Fibroblast of lung (primary cell): ENCODE data around the gene SPRTN. TPM values are rescaled to one million over a fixed set of nuclear protein-coding genes. Genes with fewer than 3 reads are reported as not detected.

Experiments
- DNase-seq, 2 donors: peaks; one replicate each; pipeline versions ENCODE4 v3.0.0 to v3.0.0-alpha.2; 2010; ENCODE audit warnings: low read depth in 2 of 2
- H2AFZ ChIP-seq: 2 replicates; pipeline ENCODE4 v1.5.1; 2012; ENCODE audit warnings: low read length, control low read depth, inconsistent platforms
- H3K27ac ChIP-seq: 2 replicates; pipeline ENCODE4 v1.5.1; 2011; ENCODE audit warnings: low read length, control low read depth; ENCODE audit not compliant: insufficient read depth
- H3K27me3 ChIP-seq: 2 replicates; pipeline ENCODE4 v1.5.1; 2011; ENCODE audit warnings: mild to moderate bottlenecking, low read length; ENCODE audit not compliant: control insufficient read depth, insufficient read depth
- H3K36me3 ChIP-seq: 2 replicates; pipeline ENCODE4 v1.5.1; 2011; ENCODE audit warnings: low read length; ENCODE audit not compliant: control insufficient read depth, insufficient read depth
- H3K4me1 ChIP-seq: 2 replicates; pipeline ENCODE4 v1.5.1; 2011; ENCODE audit warnings: low read length; ENCODE audit not compliant: control insufficient read depth, insufficient read depth; ENCODE audit errors: extremely low read depth
- H3K4me2 ChIP-seq: 2 replicates; pipeline ENCODE4 v1.5.1; 2011; ENCODE audit warnings: low read length, control low read depth; ENCODE audit not compliant: insufficient read depth; ENCODE audit errors: extremely low read depth
- H3K4me3 ChIP-seq, 4 experiments: fragments of 200-600 bp in 1 of 4; sonication (generic) in 1 of 4; replicated peaks in 1 of 4; 2 replicates each; pipeline ENCODE4 v1.5.1; 2011 to 2016; ENCODE audit warnings: low read length in 4 of 4, low read depth in 3 of 4, mild to moderate bottlenecking in 3 of 4, control low read depth in 2 of 4, inconsistent platforms in 1 of 4, mixed read lengths in 1 of 4; ENCODE audit not compliant: insufficient read depth in 1 of 4; ENCODE audit errors: control extremely low read depth in 1 of 4
- H3K79me2 ChIP-seq: 2 replicates; pipeline ENCODE4 v1.5.1; 2012; ENCODE audit warnings: mild to moderate bottlenecking, low read length, inconsistent platforms; ENCODE audit not compliant: control insufficient read depth, insufficient read depth
- H3K9ac ChIP-seq: 2 replicates; pipeline ENCODE4 v1.5.1; 2011; ENCODE audit warnings: mild to moderate bottlenecking, low read length, control low read depth; ENCODE audit not compliant: insufficient read depth
- H3K9me3 ChIP-seq: 2 replicates; pipeline ENCODE4 v1.5.1; 2012; ENCODE audit warnings: low read depth, low read length; ENCODE audit not compliant: control insufficient read depth, insufficient read depth
- H4K20me1 ChIP-seq: 2 replicates; pipeline ENCODE4 v1.5.1; 2011; ENCODE audit warnings: low read length; ENCODE audit not compliant: control insufficient read depth, insufficient read depth; ENCODE audit errors: extremely low read depth
- CTCF ChIP-seq, 2 donors: IDR thresholded peaks in 1 of 2; conservative IDR thresholded peaks in 1 of 2; 1 replicate in 1 of 2; 2 replicates in 1 of 2; pipeline ENCODE4 v1.5.1; 2011 to 2012; ENCODE audit warnings: low read length in 2 of 2, control low read depth in 1 of 2, inconsistent platforms in 1 of 2, low read depth in 1 of 2, mild to moderate bottlenecking in 1 of 2
- EZH2 ChIP-seq: IDR thresholded peaks from 2 replicates; pipeline ENCODE4 v1.5.1; 2012; ENCODE audit warnings: low read length, control low read depth, mild to moderate bottlenecking; ENCODE audit errors: missing control alignments
- polyA plus RNA-seq, 2 donors: library from polyadenylated mRNA; depleted of rRNA in 1 of 2; stranded (reverse) in 1 of 2; unstranded in 1 of 2; fragments of >200 nt; gene quantifications; 2 replicates each; pipeline ENCODE4 v1.2.1, GENCODE V29; 2011 to 2012; ENCODE audit warnings: missing spikeins in 1 of 2
- total RNA-seq: library from RNA; depleted of rRNA; stranded (reverse); fragments of >200 nt; gene quantifications from 2 replicates; pipeline ENCODE4 v1.2.1, GENCODE V29; 2014

The SPRTN gene
- total and polyA plus RNA-seq, 2 donors (not counting 1 experiment from before 2014, with no cell fraction given), result 9.5 to 16.0 TPM

- no peak overlapping the region for H3K27ac ChIP-seq
- H2AFZ ChIP-seq, result no peak overlapping the region
- no peak for DNase-seq
- no peak overlapping the region for H3K4me2 ChIP-seq
- H3K4me1 ChIP-seq, result no peaks in the 10 kb centered on the region
- H3K36me3 ChIP-seq, result no peaks in the 10 kb centered on the region
- H3K4me3 ChIP-seq, result no peak overlapping the region
- no peak overlapping the region for H3K9ac ChIP-seq
- peaks cover 18% of the 10 kb centered on the region for H3K79me2 ChIP-seq
- no peaks in the 10 kb centered on the region for H3K27me3 ChIP-seq
- H3K9me3 ChIP-seq, result no peaks in the 10 kb centered on the region
- no peaks in the 10 kb centered on the region for H4K20me1 ChIP-seq
- TF ChIP-seq EZH2 (no peak), CTCF (conservative IDR thresholded peaks at IDR 0.05 in 1 of 2, IDR thresholded peaks at IDR 0.05 in 1 of 2; ENCODE audit: low read depth in 1 of 2, low read length in 2 of 2) (no peak)
Measured at GRCh38 chr1:231376101-231376500, 38.0 kb downstream of the SPRTN start.

DNA sequence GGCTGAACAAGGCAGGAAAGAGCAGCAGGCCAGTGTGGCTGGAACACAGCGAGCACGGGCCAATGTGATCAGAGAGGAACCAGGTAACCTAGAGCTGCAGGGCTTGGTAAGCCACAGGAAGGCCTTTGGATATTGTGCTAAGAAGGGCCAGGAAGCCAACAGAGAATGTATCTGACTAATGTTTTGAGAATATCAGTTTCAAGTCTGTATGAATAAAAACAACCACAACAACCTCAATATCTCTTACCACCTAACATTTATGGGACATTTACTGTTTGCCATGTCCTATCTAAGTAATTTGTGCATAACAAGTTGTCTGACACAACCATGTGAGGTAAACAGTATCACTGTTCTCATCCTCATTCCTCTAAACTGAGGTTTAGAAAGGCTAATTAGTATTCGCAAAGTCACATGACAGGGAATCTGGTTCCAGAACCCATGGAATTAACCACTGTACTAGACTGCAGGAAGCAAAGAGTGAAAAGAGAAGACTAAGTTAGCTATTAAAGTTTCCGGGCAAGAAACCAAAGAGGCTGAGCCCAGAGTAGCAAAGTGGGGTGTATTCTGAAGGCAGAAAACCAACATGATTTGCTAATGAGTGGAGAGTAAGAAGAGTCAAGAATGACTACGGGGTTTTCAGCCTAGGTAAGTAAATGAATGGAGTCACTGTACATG, 38.9 kb downstream of the SPRTN start:
- DNase-seq, result no peak
- H3K4me2 ChIP-seq, result no peak overlapping the region
- H3K79me2 ChIP-seq, result peaks cover 22% of the 10 kb centered on the region
- no peaks in the 10 kb centered on the region for H3K4me1 ChIP-seq
- H3K27me3 ChIP-seq, result no peaks in the 10 kb centered on the region
- H3K4me3 ChIP-seq, result no peak overlapping the region
- no peak overlapping the region for H2AFZ ChIP-seq
- H3K27ac ChIP-seq, result no peak overlapping the region
- H3K9me3 ChIP-seq, result no peaks in the 10 kb centered on the region
- no peak for TF ChIP-seq EZH2
- TF ChIP-seq CTCF (conservative IDR thresholded peaks at IDR 0.05 in 1 of 2, IDR thresholded peaks at IDR 0.05 in 1 of 2; ENCODE audit: low read depth in 1 of 2, low read length in 2 of 2), result no peak
- no peaks in the 10 kb centered on the region for H4K20me1 ChIP-seq
- no peaks in the 10 kb centered on the region for H3K36me3 ChIP-seq
- H3K9ac ChIP-seq, result no peak overlapping the region

DNA sequence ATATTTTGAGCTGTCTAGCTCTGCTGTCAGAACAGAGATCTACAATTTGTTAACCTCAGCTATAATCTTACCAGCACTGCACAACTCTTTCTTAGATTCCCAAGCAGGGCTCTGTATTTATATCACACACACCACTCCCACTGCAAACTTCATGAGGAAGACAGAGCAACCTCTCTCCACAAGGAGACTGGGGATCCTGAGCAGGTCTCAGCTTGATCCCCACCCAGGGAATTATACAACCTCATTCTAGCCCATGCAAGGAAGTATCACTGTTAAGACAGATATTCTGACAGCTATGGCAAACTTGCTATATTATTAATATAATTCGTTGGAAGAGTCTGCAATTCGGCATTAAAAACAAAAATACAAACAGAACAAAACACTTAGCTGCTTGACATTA, 43.6 kb downstream of the SPRTN start:
- Histone ChIP-seq H3K79me2 (peaks cover 38% of the 10 kb centered on the region), H3K9ac (no peak overlapping the region), H2AFZ (no peak overlapping the region), H3K27me3 (no peaks in the 10 kb centered on the region), H3K27ac (no peak overlapping the region), H3K36me3 (no peaks in the 10 kb centered on the region), H4K20me1 (no peaks in the 10 kb centered on the region), H3K9me3 (no peaks in the 10 kb centered on the region), H3K4me1 (no peaks in the 10 kb centered on the region), H3K4me2 (no peak overlapping the region), H3K4me3 (no peak overlapping the region)
- no peak for DNase-seq
- TF ChIP-seq CTCF (conservative IDR thresholded peaks at IDR 0.05 in 1 of 2, IDR thresholded peaks at IDR 0.05 in 1 of 2; ENCODE audit: low read depth in 1 of 2, low read length in 2 of 2) (no peak), EZH2 (no peak)
